IMR-90 (cell line): ENCODE data around the gene SORBS1. TPM values are rescaled to one million over a fixed set of nuclear protein-coding genes. Genes with fewer than 3 reads are reported as not detected.

ENCODE experiments used
- ATAC-seq: fragments of 200-7000 bp; cut with Tn5 transposase; 2 replicates; pipeline ENCODE4 v1.9.1; 2020; ENCODE audit warnings: low read depth, mild to moderate bottlenecking, moderate library complexity
- BruUV-seq: library from RNA; stranded (reverse); fragments of 400-500 nt; replicated peaks from 2 replicates; lab custom pipeline; 2021; lab: Mats Ljungman, UMichigan
- CTCF ChIA-PET: fragments of 300-600 bp; formaldehyde crosslinking; extraction: SDS; loops from one replicate; lab custom pipeline; 2021; ENCODE audit warnings: antibody characterized with exemption; lab: Yijun Ruan, JAX
- POLR2A ChIA-PET: fragments of 300-600 bp; sonication (Branson Sonifier 250); formaldehyde crosslinking; loops from one replicate; lab custom pipeline; 2022; ENCODE audit warnings: antibody characterized with exemption; ENCODE audit not compliant: unreplicated experiment; lab: Charles Lee
- DNase-seq: peaks from one replicate; pipeline ENCODE4 v3.0.0; 2013
- H2AFZ ChIP-seq: replicated peaks from 2 replicates; pipeline ENCODE3; 2013; ENCODE audit warnings: low read length, mild to moderate bottlenecking; ENCODE audit not compliant: poor library complexity
- H2AK5ac ChIP-seq: 2 replicates; pipeline ENCODE4 v1.6.1; 2013; ENCODE audit warnings: low read depth, low read length, inconsistent platforms
- H2AK9ac ChIP-seq: replicated peaks from 2 replicates; pipeline ENCODE3; 2013; ENCODE audit warnings: mild to moderate bottlenecking, low read depth, low read length, moderate library complexity; ENCODE audit not compliant: poor library complexity
- H2BK120ac ChIP-seq: 2 replicates; pipeline ENCODE4 v1.6.1; 2013; ENCODE audit warnings: low read depth, low read length, inconsistent platforms
- H2BK15ac ChIP-seq: 3 replicates; pipeline ENCODE4 v1.6.1; 2013; ENCODE audit warnings: low read depth, low read length, inconsistent platforms
- H2BK20ac ChIP-seq: 2 replicates; pipeline ENCODE4 v1.6.1; 2013; ENCODE audit warnings: low read depth, mild to moderate bottlenecking, inconsistent platforms, low read length, moderate library complexity
- H2BK5ac ChIP-seq: 2 replicates; pipeline ENCODE4 v1.6.1; 2013; ENCODE audit warnings: mild to moderate bottlenecking, low read depth, low read length, inconsistent platforms; ENCODE audit not compliant: poor library complexity, severe bottlenecking
- H3K14ac ChIP-seq: replicated peaks from 2 replicates; pipeline ENCODE4 v1.6.1; 2013; ENCODE audit warnings: low read depth, low read length, inconsistent platforms
- H3K18ac ChIP-seq: 2 replicates; pipeline ENCODE4 v1.6.1; 2013; ENCODE audit warnings: low read depth, low read length, control low read depth
- H3K23ac ChIP-seq: 2 replicates; pipeline ENCODE4 v1.6.1; 2013; ENCODE audit warnings: low read depth, low read length, inconsistent platforms
- H3K27ac ChIP-seq: 2 replicates; pipeline ENCODE4 v1.5.1; 2013; ENCODE audit warnings: mild to moderate bottlenecking, control low read depth, low read length; ENCODE audit not compliant: insufficient read depth
- H3K27me3 ChIP-seq: 2 replicates; pipeline ENCODE4 v1.6.1; 2013; ENCODE audit warnings: low read length; ENCODE audit not compliant: control insufficient read depth, insufficient read depth
- H3K36me3 ChIP-seq: 2 replicates; pipeline ENCODE4 v1.6.1; 2013; ENCODE audit warnings: low read length, mixed read lengths; ENCODE audit not compliant: control insufficient read depth, insufficient read depth
- H3K4ac ChIP-seq: 2 replicates; pipeline ENCODE4 v1.6.1; 2013; ENCODE audit warnings: low read depth, low read length, inconsistent platforms
- H3K4me1 ChIP-seq: 2 replicates; pipeline ENCODE4 v1.6.1; 2013; ENCODE audit warnings: low read length, mixed read lengths; ENCODE audit not compliant: control insufficient read depth, insufficient read depth
- H3K4me2 ChIP-seq: 2 replicates; pipeline ENCODE4 v1.6.1; 2013; ENCODE audit warnings: low read depth, mild to moderate bottlenecking, control low read depth, low read length, moderate library complexity
- H3K4me3 ChIP-seq: 2 replicates; pipeline ENCODE4 v1.5.1; 2013; ENCODE audit warnings: low read depth, mild to moderate bottlenecking, control low read depth, low read length, moderate library complexity; ENCODE audit not compliant: insufficient read depth
- H3K56ac ChIP-seq: 2 replicates; pipeline ENCODE4 v1.6.1; 2013; ENCODE audit warnings: low read length, inconsistent platforms; ENCODE audit not compliant: insufficient read depth; ENCODE audit errors: extremely low read depth
- H3K79me1 ChIP-seq, 2 experiments: 2 replicates each; pipeline ENCODE4 v1.6.1; 2013; ENCODE audit warnings: low read length in 2 of 2, inconsistent platforms in 1 of 2, low read depth in 1 of 2
- H3K9ac ChIP-seq: 2 replicates; pipeline ENCODE4 v1.6.1; 2013; ENCODE audit warnings: low read depth, low read length, control low read depth
- H3K9me1 ChIP-seq: 2 replicates; pipeline ENCODE4 v1.6.1; 2013; ENCODE audit warnings: low read length, inconsistent platforms; ENCODE audit not compliant: insufficient read depth
- H3K9me3 ChIP-seq: 2 replicates; pipeline ENCODE4 v1.6.1; 2013; ENCODE audit warnings: low read length; ENCODE audit not compliant: control insufficient read depth, insufficient read depth
- H4K20me1 ChIP-seq: 2 replicates; pipeline ENCODE4 v1.6.1; 2013; ENCODE audit warnings: low read length, inconsistent platforms; ENCODE audit not compliant: insufficient read depth
- H4K5ac ChIP-seq: 2 replicates; pipeline ENCODE4 v1.6.1; 2013; ENCODE audit warnings: mild to moderate bottlenecking, low read depth, low read length, control low read depth
- H4K8ac ChIP-seq, 2 experiments: 2 replicates each; pipeline ENCODE4 v1.6.1; 2013; ENCODE audit warnings: low read depth in 2 of 2, low read length in 2 of 2, control low read depth in 1 of 2, inconsistent platforms in 1 of 2
- H4K91ac ChIP-seq: 2 replicates; pipeline ENCODE4 v1.6.1; 2013; ENCODE audit warnings: low read depth, low read length, inconsistent platforms; ENCODE audit not compliant: insufficient read depth
- FOS ChIP-seq: fragments of 150-350 bp; IDR thresholded peaks from 2 replicates; pipeline ENCODE4 v1.6.1; 2016; ENCODE audit warnings: low read depth, low read length
- NFE2L2 ChIP-seq: fragments of 150-350 bp; IDR thresholded peaks from 2 replicates; pipeline ENCODE4 v1.6.1; 2016; ENCODE audit warnings: low read depth, mild to moderate bottlenecking, low read length
- SMC3 ChIP-seq: fragments of 150-350 bp; IDR thresholded peaks from 2 replicates; pipeline ENCODE4 v1.6.1; 2016; ENCODE audit warnings: low read depth, mild to moderate bottlenecking, antibody characterized with exemption, low read length, moderate library complexity
- WGBS, 2 experiments: methylation state at CpG; one replicate each; pipeline versions ENCODE4 v1.1.5 to v1.1.7; 2013; ENCODE audit warnings: missing lambda C conversion rate in 2 of 2; ENCODE audit not compliant: insufficient read length in 1 of 2; ENCODE audit errors: extremely low coverage in 2 of 2; 5-methylcytosine and 5-hydroxymethylcytosine counted together
- dilution Hi-C: fragments of 300-500 bp; cut with HindIII; formaldehyde crosslinking; loops from one replicate; pipeline ENCODE4 v1.14.3; 2018; ENCODE audit warnings: low sequenced_read_pairs; ENCODE audit not compliant: unreplicated experiment
- in situ Hi-C: fragments of 300-500 bp; cut with MboI; formaldehyde crosslinking; loops from 3 replicates; pipeline ENCODE4 v1.14.3; 2019; ENCODE audit warnings: low sequenced_read_pairs, inconsistent platforms, mixed read lengths
- intact Hi-C: fragments of 100-400 bp; cut with micrococcal nuclease; formaldehyde crosslinking; loops from 2 replicates; pipeline ENCODE4 v1.10.0; 2022
- polyA plus RNA-seq, 3 experiments: library from polyadenylated mRNA; depleted of rRNA; stranded (reverse); fragments of >200 nt; gene quantifications; 2 replicates each; pipeline ENCODE4 v1.2.3, GENCODE V29; 2012; ENCODE audit warnings: low replicate concordance in 1 of 3
- total RNA-seq: library from RNA; depleted of rRNA; stranded (reverse); fragments of >200 nt; gene quantifications from 2 replicates; pipeline ENCODE4 v1.2.3, GENCODE V29; 2012

Gene SORBS1
- total and polyA plus RNA-seq, 2 of the 4 experiments (the other 2 are of a cell fraction) = 0.18 to 0.32 TPM

- no TSS peak for BruUV-seq
- Histone ChIP-seq H4K5ac (no peak overlapping the region), H3K9ac (no peak overlapping the region), H2AK5ac (peak overlapping the region; percentile 56), H3K23ac (no peak overlapping the region), H3K4ac (peak overlapping the region; percentile 47), H3K27me3 (no peaks in the 10 kb centered on the region), H3K14ac (no peak overlapping the region), H2BK20ac (peak overlapping the region; percentile 6), H3K18ac (peak overlapping the region; percentile 28), H3K79me1 (no peaks in the 10 kb centered on the region), H3K9me3 (no peaks in the 10 kb centered on the region), H2BK15ac (peak overlapping the region; percentile 60; the same call in 1 of the 3 replicates), H4K91ac (peak overlapping the region; percentile 31; the same call in 1 of the 2 replicates), H3K27ac (no peak overlapping the region), H4K8ac (peak overlapping the region; percentile 19 to 54; a peak in 2 of 4 replicates), H3K4me1 (peaks cover 13% of the 10 kb centered on the region), H2AK9ac (peak overlapping the region; percentile 65), H3K4me3 (no peak overlapping the region), H3K4me2 (no peak overlapping the region), H2BK5ac (no peak overlapping the region), H2BK120ac (peak overlapping the region; percentile 61), H2AFZ (peak overlapping the region; percentile 78), H3K56ac (no peak overlapping the region), H3K36me3 (no peaks in the 10 kb centered on the region), H3K9me1 (peaks cover 9% of the 10 kb centered on the region), H4K20me1 (peaks cover 2% of the 10 kb centered on the region; the same call in 1 of the 2 replicates)
- in situ Hi-C loops (no loop called here), intact Hi-C loops (no loop called here), dilution Hi-C loops (no loop called here)
- peak; percentile 58 for DNase-seq
- POLR2A ChIA-PET = no interaction called here
- CTCF ChIA-PET = interaction anchor here (1.2 kb wide), 1 partner anchor 17 kb away, joined by 4 read pairs; no protein-coding TSS in a partner anchor
- ATAC-seq = peak; percentile 9; the same call in 1 of the 2 replicates
- 71% methylated on average over 7 of the region's 8 CpGs; no CpG with 5 or more reads in 1 of the 2 experiments for WGBS, 2 experiments
- TF ChIP-seq NFE2L2 = no peak
- TF ChIP-seq SMC3 = no peak
- peak; percentile 15; the same call in 1 of the 2 replicates for TF ChIP-seq FOS
These were observed 257.6 kb downstream of the SORBS1 start for GRCh38 chr10:95303535-95303934.
